GM21360 (cell line): ENCODE measurements around the gene SLC39A6.
"Not testable (repeated sequence)": the region's sequence is repeated elsewhere in the genome, so short reads cannot be mapped to it uniquely, and the experiment has no call there.

Source experiments
- ATAC-seq: cut with Tn5 transposase; IDR thresholded peaks from one replicate; pipeline ENCODE4 v1.9.1; 2021; ENCODE audit warnings: mild to moderate bottlenecking, moderate library complexity; ENCODE audit not compliant: unreplicated experiment

The SLC39A6 gene

DNA sequence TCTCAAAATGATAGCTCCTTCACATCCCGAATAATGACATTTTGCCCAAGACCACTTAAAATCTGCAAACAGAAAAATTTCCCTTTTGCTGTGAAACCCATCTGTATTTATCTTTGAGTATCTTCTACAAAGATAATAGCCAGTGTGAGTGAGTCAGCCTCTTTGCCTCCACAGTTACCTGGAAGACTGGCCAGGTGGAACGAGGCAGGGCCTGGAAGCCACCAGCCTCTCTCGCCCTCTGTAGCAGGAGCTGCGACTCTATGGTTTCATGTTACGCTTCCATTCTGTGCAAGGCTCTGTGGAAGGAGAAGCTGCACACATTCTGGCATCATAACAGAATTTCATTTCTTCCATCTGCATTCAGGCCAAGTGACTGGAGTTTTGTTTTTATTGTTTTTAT, 10.1 kb upstream of the SLC39A6 start:
- no peak for ATAC-seq

DNA sequence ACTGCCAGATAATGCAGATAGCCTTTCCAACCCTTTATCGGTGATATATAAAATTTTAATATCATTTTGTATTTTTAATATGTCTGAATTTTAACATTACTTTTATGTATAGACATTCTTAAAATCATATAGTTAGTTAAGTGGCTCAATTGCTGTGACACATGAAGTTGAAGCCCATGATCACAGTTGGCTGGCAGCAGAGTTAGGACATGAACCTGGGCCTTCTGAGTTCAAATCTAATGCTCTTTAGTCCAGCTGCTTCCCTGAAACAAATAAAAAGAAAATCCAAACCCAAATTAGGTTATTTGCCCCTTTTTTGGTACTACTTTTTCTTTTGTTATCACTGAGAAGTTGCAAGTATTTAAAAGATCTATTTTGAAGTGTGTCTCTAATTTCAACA, 6.1 kb upstream of the SLC39A6 start:
- no peak for ATAC-seq

- no peak for ATAC-seq
Observed at GRCh38 chr18:36132756-36133155, 3.6 kb upstream of the SLC39A6 start.

GRCh38 chr18:36131692-36132483, 2.7 kb upstream of the SLC39A6 start:
- no peak for ATAC-seq

GRCh38 chr18:36130883-36131653, 1.9 kb upstream of the SLC39A6 start:
- ATAC-seq = no peak

GRCh38 chr18:36130039-36130831, 1.1 kb upstream of the SLC39A6 start:
- peak; percentile 17 for ATAC-seq

DNA sequence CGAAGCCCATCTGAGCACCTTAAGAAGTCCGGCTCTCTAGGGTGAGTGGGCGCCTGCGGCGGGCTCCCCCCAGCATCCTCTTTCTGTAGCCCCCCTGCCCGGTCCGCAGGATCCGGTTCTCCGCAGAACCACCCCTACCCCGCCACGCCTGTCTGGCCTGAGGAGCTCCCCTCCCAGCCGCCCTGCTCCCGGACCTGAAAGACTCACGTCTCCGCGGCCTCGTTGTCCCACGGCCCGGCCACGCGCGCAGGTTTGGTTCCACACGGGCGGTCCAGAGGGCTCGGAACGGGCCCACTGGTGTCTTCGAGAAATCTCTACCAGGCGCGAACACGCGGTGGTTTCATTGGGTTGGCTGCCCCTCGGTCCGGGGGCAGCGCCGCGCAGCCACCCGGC, 237 bp downstream of the SLC39A6 start:
- ATAC-seq = peak; percentile 11

- no peak for ATAC-seq
Observed at GRCh38 chr18:36128530-36128870, 640 bp downstream of the SLC39A6 start.

DNA sequence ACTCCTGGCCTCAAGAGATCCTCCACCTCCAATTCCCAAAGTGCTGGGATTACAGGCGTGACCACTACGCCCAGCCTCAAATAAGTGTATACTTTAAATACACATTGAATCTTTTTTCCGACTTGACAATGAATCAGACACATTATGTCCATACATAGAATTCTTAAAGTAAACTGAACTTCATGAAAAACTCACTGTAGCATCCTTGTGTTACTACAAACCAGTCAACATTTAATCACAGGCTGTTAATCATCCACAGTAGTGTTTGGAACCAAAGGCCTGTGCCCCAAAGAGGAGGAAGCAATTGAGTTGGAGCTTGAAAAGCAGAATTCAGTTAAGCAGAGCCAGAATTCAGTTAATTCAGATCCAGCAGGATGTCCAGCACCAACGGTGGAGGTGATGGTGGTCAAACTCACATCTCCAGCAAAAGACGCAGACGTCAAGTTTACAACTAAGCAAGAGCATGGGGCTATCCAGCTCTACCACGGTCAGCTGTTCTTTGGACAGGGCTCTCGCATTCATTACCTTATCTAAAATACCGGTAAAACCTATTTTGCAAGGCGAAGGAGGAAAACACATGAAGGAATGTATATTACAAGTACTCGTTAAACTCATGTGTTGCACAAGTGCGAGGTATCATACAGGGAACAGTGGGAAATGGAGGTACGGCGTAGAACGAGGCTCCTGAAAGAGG, 1.2 kb downstream of the SLC39A6 start:
- no peak for ATAC-seq

GRCh38 chr18:36126668-36127067, 2.5 kb downstream of the SLC39A6 start:
- ATAC-seq = no peak

- no peak for ATAC-seq
Observed at GRCh38 chr18:36124841-36125240, 4.3 kb downstream of the SLC39A6 start.

GRCh38 chr18:36120297-36120696, 8.8 kb downstream of the SLC39A6 start:
- ATAC-seq = no peak

- not testable (repeated sequence) for ATAC-seq
Observed at GRCh38 chr18:36116771-36117170, 12.4 kb downstream of the SLC39A6 start.

- no peak for ATAC-seq
Observed at GRCh38 chr18:36114738-36115137, 14.4 kb downstream of the SLC39A6 start.

GRCh38 chr18:36114251-36114650, 14.9 kb downstream of the SLC39A6 start:
- no peak for ATAC-seq

DNA sequence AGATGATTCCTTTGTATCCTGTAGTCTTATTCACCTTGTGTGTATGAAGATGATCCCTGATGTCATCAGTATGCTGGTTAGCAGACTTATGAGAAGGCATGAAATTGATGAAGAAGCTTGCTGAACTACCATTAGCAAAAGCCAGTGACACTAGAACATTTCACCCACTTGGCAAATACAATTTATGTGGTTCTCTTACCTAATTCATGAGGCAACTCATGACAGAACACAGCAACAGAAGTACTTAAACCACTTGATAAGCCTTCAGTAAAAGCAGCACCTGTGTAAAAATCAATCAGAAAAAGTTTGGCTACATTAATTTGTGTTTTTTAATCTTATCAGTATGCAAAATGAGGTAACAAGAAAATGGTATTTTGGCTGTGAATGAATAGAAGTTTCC, 16.8 kb downstream of the SLC39A6 start:
- no peak for ATAC-seq

GRCh38 chr18:36109737-36110136, 19.4 kb downstream of the SLC39A6 start:
- no peak for ATAC-seq

- no peak for ATAC-seq
Observed at GRCh38 chr18:36108601-36109000, 20.5 kb downstream of the SLC39A6 start.

DNA sequence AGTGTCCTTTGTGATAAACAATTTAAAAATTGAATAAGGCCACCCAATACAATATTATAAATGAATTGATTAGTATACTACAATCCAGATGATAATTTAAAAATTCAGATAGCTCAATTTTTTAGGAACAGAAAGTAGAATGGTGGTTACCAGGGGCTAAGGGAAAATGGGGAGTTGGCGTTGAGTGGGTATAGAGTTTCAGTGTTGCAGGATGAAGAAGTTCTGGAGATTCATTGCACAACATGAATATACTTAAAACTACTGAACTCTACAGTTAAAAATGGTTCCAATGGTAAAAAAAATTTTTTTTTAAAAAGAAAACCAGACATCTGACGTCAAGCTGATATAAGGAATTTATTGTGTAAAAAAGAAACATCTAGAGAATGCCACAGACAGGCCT, 20.9 kb downstream of the SLC39A6 start:
- no peak for ATAC-seq

DNA sequence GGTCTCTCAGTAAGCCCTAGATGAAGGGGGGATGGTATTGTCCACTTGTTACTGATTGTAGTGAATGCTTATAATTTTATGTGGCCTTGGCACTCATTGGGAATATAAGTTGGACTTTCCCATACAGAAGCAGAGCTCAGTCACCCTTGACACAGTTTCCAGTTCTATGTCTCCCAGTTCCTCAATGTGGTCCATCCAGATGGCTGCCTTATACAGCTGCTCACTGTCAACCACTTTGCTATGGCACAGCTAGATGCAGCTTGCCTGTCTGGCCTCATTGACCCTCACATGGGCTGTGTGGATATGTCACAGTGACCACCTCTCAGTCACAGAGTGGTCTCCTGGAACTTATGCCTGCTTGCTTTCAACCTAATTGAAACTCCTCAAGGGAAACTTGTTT, 21.7 kb downstream of the SLC39A6 start:
- no peak for ATAC-seq

DNA sequence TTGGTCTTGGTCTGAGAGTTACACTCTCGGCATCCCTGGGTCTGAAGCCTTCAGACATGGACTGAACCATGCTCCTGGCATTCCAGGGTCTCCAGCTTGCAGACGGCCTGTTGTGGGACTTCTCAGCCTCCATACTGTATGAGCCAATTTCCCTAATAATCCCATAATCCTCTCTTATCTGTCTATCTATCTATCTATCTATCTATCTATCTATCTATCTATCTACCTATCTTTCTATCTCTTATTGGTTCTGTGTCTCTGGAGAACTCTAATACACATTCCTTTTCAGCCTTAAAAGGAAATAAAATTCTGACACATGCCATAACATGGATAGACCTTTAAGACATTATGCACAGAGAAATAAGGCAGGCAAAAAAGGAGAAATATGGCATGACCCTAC, 24.4 kb downstream of the SLC39A6 start:
- no peak for ATAC-seq
